COR-L47 (cell line): Measurements from ENCODE around the gene FEZ2.
"Not testable (repeated sequence)": the region's sequence is repeated elsewhere in the genome, so short reads cannot be mapped to it uniquely, and the experiment has no call there.

ENCODE experiments used
- DNase-seq: peaks from one replicate; lab custom pipeline; 2025; lab: John Stamatoyannopoulos, UW

The FEZ2 gene, protein sequence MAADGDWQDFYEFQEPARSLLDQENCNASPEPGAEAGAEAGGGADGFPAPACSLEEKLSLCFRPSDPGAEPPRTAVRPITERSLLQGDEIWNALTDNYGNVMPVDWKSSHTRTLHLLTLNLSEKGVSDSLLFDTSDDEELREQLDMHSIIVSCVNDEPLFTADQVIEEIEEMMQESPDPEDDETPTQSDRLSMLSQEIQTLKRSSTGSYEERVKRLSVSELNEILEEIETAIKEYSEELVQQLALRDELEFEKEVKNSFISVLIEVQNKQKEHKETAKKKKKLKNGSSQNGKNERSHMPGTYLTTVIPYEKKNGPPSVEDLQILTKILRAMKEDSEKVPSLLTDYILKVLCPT

DNA sequence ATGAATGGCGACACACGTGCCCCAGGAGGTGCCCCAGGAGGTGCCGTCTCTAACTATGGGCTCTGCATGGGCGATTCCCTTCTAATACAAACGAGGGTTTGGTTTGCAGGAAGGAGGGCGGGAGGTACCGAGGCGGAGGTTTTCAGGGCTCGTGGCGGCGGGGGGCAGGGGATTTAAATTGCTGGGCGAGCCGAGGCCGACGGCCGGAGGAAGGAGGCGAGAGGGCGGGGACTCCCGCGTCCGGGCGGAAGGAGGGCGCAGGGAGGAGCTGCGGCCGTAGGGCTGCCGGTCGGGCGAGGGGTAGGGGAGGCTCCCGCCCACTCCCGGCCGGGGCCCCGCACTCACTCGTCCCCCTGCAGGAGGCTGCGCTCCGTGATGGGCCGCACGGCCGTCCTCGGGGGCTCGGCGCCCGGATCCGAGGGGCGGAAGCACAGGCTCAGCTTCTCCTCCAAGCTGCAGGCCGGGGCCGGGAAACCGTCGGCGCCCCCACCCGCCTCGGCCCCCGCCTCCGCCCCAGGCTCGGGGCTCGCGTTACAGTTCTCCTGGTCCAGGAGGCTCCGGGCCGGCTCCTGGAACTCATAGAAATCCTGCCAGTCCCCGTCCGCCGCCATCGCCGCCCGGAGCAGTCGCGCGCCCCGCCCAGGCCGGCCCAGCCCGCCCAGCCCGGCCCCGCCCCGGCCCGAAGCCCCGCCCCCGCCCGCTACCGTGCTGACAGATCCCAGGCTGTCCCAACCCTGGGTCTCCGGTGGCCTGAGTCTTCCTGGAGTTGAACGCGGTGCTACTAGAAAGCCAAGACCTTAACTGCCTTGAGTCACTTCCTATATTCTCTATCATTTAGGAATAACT is at the start of gene FEZ2:
Gene FEZ2, minus strand, starts transcription at position 637 of the 846 bp plus-strand sequence. Its CDS starts 26 bp downstream, at position 611.
- peak; percentile 68 for DNase-seq

DNA sequence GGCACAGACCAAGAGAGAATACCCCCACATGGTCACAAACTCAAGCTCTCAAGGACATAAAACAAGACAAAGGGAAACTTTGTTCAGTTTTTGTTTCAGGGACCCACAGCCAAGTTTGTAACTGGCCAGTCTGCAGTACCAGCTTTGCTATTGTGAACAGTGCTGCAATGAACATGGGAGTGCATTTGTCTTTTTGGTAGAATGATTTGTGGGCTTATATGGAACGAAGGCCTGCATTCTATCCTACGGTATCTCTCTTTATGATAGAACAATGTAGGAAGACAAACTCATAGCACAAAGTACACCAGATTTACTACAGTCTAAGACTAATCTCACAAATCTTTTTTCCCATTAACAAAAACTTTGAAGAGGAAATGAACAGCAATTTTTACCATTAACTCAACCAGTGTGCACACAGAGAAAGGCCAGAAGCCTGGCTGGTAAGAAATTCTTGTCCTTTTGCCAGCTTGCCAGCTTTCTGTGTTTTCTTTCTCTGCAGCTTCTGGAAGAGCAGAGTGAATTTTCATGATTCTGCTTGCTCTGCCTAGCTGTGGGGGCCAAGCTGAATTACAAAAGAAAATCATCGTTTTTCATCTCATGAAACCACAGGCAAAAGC is 37.1 kb upstream of the FEZ2 start:
- DNase-seq: no peak

DNA sequence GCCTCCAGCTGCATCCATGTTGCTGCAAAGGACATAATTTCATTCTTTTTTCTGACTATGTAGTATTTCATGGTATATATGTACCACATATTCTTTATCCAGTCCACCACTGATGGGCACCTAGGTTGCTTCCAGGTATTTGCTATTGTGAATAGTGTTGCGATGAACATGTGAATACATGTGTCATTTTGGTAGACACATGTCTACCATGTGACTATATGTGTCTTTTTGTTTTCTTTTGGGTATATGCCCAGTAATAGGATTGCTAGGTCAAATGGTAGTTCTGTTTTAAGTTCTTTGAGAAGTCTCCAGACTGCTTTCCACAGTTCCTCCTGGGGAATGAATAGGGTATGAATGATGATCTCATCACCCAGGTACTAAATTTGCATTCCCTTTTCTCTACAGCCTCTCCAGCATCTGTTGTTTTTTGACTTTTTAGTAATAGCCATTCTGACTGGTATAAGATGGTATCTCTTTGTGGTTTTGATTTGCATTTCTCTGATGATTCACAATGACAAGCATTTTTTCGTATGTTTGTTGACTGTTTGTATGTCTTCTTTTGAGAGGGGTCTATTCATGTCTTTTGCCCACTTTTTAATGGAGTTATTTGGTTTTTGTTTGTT is 35.6 kb upstream of the FEZ2 start:
- DNase-seq: no peak

DNA sequence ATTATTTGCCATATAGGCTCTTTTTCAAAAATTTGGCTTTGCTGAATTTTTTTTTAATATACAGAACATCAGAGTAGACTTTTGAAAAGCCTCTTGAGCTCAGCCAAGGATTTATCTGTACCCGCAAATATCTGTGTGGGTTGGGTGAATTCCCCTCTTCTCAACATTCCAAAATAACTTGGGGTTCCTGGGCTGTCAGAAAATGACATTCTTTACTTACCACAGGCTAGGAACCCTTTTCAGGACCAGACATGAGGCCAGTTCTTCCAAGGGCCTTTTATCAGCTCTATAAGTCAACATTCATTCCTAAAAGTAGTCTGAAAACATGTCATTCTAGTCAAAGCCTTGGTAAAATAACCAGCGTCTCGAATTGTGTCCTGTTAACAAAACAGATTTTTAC is 28.8 kb upstream of the FEZ2 start:
- DNase-seq: no peak

DNA sequence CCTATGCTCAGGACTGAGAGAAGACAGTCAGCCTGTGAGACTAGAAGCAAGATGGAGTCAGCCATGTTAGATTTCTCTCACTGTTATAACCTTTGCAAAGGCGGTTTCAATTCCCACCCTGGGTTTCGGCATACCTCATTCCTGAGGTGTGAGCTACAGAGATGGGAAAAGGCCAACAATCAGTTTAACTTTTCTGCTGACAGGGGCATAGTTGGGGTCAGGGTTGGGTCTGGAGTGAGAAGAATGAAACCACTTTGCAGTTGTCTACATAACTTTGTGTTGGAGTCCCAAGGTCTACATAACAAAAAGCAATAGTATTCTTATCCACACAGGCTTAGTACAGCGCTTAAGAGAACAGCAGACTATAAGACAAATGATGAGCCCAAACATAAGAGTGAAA is 28.1 kb upstream of the FEZ2 start:
- DNase-seq: no peak

DNA sequence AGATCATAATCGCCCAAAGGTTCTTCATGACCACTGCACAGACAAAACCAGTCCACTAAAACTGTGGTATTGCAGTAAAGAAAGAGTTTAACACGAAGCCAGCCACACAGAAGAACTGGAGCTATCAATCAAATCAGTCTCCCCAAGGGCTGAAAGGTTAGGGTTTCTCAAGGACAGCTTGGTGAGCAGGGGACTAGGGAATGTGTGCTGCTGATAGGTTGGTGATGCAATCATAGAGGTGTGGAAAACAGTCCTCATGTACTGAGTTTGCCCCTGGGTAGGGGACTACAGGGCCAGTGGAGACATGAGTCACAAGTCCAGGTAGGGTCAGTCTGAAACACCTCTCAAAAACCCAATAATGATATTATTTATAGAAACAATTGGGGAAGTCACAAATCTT is 27.3 kb upstream of the FEZ2 start:
- no peak for DNase-seq

DNA sequence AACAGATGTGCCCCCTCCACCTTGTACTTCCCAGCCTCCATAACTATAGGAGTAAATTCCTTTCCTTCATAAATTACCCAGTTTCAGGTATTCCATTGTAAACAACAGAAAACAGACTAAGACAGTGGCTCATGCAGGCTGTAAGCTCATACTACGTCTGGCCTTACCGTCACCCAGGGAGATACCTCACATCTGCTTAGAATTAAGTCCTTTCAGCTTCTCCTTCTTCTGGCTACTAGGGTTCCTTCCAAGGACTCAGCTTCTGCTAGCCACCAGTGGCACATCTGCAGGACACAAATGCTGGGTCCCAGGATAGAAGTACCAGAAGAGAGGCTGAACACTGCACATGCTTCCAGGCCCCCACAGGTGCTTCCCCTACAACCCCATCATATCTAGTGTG is 22.4 kb upstream of the FEZ2 start:
- no peak for DNase-seq

DNA sequence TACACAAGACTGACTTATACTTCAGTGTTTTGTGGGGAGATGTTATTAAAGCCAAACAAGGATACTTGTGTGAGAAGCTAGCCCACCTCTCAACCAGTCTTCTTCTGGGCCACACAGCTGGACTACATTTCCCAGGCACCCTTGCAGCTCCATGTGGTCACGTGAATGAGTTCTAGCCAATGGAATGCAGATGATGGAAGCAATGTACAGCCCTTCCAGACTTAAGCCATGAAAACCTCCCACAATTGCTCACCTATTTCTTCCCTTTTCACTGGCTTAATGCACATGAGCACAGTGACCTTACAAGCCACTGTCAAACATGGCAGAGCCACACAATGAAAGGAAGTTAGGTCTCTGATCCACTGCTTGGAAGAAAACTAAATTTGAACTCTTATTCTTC is 20.4 kb upstream of the FEZ2 start:
- peak; percentile 44 for DNase-seq

DNA sequence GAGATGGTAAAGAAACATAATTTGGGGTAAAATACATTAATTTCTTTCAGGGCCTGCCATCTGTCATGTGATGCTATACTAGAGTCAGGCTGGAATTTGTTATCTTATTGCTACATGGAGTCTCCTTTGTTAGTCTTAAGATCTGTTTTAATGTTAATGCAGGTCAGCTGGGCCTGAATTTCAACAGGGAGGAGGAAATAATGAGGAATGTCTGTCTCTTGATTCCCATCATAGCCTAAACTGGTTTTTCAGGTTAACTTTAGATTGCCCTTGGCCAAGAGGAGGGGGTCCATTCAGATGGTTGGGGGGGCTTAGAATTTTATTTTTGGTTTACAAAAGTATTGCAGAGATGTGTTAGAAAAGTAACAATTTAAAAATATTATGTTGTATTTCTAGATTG is 19.0 kb upstream of the FEZ2 start:
- no peak for DNase-seq

DNA sequence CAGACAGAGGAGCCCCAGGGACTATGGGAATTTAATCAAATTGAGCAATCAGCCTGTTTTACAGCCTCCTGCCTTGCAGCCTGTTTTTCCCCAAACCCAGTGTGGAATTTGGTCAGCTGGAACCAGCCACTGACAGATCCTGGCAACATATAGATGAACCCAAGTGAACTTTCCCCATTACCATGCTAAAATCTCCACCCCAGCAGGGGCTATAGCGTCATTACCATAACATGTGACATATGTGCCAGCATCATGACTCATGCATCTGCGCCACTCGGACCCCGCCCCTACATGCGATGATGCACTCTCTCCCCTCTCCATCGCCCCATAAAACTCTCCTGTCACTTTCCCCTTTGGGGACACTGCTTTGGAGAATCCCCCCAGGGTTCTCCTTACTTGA is 17.3 kb upstream of the FEZ2 start:
- DNase-seq: no peak

DNA sequence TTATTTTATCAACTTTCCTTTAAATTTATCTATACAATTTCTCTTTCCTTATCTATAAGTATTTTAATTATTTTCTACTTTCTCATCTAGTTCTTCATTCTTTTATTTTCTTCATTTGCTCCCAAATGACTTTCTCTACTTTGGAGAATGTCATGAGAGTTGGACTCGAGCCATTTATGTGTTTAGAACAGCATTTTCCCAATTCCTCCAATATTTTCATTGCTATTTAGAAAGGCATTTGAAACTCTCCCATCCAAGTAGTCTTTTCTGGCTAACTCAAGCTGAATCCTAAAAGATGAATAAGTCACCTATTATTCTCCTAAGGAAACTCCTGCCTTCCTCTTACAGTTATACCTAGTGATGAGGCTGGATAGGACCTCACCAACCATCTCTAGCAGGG is 15.8 kb upstream of the FEZ2 start:
- DNase-seq: no peak

DNA sequence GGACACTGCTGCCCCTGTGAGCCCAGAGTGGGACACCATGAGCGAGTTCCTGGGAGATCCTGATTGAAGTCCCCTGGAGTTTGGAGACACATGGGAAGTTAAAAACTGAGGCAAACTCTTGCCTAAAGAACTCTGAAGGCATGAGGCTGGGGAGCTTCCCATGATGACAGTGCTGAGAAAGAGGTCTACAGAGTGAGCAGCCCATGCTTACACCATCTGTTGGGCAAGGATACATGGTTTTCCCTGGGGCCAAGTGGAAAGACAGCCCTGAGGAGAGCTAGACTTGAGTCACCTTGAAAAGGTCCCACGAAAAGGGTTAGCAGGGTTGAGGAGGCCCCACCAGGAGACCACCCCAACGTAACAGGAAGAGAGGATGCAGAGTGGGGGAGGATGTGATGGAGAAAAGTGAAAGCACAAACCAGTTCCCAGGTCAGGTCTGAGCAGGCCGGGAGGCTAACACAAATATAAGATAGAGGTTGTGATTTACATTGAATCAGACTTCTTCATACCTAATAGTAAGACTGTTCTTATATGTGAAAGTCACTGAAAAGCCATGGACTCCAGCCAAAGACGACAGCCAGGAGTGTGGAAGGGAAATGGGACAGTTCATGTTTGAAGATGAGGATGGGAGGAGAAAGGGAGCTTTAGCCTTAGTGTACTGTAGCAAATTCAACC is 13.5 kb upstream of the FEZ2 start:
- no peak for DNase-seq

DNA sequence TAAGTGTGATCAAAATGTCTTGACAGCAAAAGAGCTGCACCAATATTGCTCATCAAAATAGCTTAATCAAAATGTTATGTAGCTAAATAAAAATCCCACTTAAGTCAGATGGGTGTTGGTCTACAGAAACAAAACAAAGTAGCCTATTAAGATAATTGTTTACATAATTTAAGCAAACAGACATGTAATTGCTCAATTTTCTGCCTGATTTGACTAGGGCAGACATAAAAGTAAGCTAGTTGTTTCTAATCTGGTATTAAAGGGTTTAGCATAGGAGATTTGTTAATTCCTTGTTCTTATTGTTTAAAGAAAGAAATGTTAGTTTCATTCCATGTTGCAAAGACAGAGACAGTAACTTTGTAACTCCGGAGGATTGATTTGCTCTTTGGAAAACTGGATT is 11.5 kb upstream of the FEZ2 start:
- peak; percentile 37 for DNase-seq

DNA sequence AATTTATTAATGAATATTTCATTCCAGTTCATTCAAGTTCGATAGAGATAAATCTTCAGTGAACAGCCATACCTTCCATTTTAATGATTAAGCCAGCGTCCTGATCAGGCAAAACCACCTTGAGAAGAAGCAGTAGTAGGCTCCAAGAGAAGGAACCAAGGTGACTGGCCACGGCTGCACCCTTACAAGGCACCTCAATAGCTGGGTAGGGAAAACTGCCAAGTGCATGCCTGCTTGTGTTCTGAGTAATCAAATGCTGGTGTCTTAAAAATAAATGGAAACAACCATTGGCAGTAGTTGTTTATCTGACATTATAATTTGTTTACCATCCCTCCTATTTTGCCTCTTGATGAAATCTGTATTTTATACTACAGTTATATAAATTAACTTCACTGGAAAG is 10.0 kb upstream of the FEZ2 start:
- DNase-seq: no peak

DNA sequence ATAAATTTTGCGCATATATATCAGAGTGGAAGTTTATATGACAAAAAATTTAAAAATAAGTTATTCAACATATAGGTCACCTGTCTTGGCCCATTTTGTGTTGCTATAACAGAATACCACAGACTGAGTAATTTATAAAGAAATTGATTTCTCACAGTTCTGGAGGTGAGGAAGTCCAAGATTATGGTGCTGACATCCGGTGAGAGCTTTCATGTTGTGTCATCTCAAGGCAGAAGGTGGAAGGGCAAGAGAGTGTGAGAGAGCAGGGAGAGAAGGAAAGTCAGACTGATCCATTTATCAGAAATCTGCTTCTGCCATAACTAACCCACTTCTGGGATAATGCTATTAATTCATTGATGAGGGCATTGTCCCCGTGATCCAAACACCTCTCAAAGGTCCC is 9.0 kb upstream of the FEZ2 start:
- DNase-seq: no peak

DNA sequence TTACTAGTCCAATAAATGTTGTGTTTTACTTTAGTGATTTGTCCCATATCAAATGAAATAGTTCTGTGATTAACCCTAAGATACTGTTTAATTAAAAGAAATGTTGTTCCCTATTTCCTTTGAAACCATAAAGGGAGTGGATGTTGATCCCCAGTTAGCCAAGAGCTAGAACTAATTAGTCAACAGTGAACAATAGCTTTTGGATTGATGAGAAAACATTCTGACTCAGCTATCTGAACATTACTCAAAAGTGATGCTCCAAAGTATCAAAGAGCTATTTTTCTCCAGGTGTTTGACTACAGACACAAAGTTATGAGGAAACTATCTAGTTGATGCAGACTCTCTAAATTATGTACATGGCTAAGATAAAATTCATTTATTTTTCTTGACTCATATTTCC is 7.3 kb upstream of the FEZ2 start:
- DNase-seq: no peak

DNA sequence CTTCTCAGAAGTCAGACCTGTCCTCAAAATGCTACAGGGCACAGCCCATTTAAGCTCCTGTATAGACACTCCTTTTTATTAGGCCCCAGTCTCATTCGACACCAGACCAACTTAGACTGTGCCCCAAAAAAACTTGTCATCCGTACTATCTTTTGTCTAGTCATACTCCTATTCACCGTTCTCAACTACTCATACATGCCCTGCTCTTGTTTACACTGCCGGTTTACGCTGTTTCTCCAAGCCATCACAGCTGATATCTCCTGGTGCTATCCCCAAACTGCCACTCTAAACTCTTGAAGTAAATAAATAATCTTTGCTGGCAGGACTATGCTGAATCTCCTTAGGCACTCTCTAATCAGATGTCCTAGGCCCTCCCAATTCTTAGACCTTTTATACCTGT is 5.7 kb upstream of the FEZ2 start:
- not testable (repeated sequence) for DNase-seq

DNA sequence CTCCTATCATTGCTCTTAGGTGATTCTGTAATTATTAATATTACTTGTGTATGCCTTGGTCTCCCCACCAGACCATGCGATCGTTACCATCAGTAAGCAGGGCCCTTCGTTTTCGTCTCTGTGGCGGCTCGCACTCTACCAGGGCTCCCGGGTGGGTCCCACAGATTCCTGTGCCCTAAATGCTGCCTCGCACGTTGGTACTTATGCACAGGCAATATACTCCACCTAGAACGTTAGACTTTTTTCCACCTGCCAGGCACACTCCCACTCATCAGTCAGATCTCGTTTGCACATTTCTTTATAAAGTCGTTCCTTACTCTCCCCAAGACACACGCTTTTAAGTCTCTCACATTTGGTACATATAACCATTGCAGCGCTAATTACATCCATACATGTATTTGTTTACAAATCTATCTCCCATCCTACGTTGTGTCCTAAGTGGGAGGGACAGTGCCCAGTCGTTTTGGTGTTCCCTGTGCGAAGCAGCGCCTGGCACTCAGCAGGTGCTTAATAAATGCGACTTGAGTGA is 901 bp downstream of the FEZ2 start:
- DNase-seq: no peak

DNA sequence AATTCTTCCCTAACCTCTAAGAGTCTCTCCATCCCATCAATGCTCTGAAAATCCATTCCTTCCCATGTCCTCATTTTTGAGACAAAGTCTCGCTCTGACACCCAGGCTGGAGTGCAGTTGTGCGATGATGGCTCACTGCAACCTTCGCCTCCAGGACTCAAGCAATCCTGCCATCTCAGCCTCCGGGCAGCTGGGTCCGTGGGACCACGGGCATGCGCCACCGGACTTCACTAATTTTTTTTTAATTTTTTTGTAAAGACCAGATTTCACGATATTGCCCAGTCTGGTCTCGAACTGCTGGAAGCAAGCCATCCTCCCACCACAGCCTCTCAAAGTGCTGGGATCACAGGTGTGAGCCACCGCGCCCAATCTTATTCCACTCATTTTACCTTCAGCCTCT is 1.6 kb downstream of the FEZ2 start:
- DNase-seq: no peak

DNA sequence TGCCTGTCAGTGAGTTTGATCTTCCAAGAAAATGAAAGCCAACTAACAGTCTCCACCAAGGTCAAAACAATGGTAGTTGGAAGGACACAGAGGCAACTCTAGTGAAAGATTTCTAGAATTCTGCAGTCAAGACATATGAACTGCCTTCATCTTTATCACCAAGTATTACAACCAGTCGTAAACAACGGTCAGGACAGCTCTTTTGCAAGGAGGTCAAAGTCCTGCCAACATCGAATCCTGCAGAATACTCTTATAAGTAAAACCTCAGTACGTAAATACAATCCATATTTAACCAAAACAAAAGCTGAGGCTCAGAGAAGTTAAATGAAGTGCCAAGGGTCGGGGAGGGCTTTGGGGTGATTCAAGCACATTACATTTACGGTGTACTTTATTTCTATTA is 3.1 kb downstream of the FEZ2 start:
- no peak for DNase-seq

DNA sequence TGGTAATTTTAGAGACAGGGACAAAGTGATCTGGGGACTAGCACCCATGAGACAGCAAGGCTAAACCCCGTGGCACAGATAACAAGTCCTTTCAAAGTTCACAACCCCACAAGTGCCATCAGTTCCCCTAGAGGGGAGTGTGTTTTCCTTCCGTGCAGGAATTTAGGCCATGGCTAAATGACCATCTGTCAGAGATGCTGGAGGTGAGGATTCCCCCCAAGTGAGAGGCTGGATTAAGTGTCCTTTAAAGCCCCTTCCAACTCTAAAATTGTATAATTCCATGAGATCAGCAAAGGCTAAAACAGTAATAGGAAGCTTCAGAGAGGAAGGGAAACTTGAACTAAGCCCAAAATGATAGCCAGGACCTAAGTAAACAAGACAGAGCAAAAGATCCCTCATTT is 8.7 kb downstream of the FEZ2 start:
- no peak for DNase-seq

DNA sequence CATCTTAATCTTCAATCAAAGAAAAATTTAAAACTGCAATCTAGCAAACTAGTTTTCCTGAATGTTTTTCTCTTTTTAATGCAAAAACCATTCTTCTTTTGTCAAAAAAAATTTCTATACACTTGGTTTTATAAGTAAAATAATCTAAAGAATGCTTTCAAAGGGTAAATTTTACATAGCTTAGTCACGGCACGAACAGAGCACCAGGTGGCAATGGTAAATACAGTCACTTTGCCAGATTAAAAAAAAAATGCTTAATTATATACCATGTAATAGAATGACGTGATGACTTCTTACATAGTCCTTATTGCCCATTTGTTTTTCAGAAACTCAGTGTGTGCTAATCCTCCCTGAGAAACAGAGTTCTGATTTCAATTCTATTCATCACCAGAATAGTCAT is 10.4 kb downstream of the FEZ2 start:
- DNase-seq: no peak
